SK-N-SH (cell line): ENCODE results near the gene IL17D.

Experiments used
- CTCF ChIP-seq: fragments of 200-600 bp; sonication (generic); IDR thresholded peaks from 2 replicates; pipeline ENCODE4 v1.6.1; 2017; ENCODE audit warnings: antibody characterized with exemption, mild to moderate bottlenecking, moderate library complexity
- TAF1 ChIP-seq: IDR thresholded peaks from 2 replicates; pipeline ENCODE4 v1.6.1; 2012; ENCODE audit warnings: low read depth, mild to moderate bottlenecking, low read length, moderate library complexity, borderline replicate concordance
- TCF12 ChIP-seq: IDR thresholded peaks from 2 replicates; pipeline ENCODE4 v1.4.0; 2012
- USF2 ChIP-seq: fragments of 150-350 bp; IDR thresholded peaks from 2 replicates; pipeline ENCODE4 v1.6.1; 2017; ENCODE audit warnings: antibody characterized with exemption, low read length, low read depth, borderline replicate concordance
- YY1 ChIP-seq: IDR thresholded peaks from 2 replicates; pipeline ENCODE4 v1.4.0; 2012; ENCODE audit warnings: low read depth, mild to moderate bottlenecking
- ZBTB33 ChIP-seq: IDR thresholded peaks from 2 replicates; pipeline ENCODE4 v1.4.0; 2012; ENCODE audit warnings: low read depth, borderline replicate concordance

- TF ChIP-seq USF2 (no peak), TCF12 (no peak), ZBTB33 (no peak), CTCF (no peak), YY1 (no peak), TAF1 (no peak)
These were observed 11.8 kb downstream of the IL17D start for GRCh38 chr13:20715330-20715712.
